ENCODE results near the gene TFEB.
"Not testable (repeated sequence)": the region's sequence is repeated elsewhere in the genome, so short reads cannot be mapped to it uniquely, and the experiment has no call there.

TFEB gene

GRCh38 chr6:41766043-41766664 lies 30.7 kb upstream of the TFEB start:
- not testable (repeated sequence) for DNase-seq (ENCODE audit: low read depth in 3 of 3)

- DNase-seq (ENCODE audit: low read depth in 3 of 3): no peak
Observed at GRCh38 chr6:41763470-41763869, 28.1 kb upstream of the TFEB start.

- DNase-seq (ENCODE audit: low read depth in 3 of 3): no peak
Observed at GRCh38 chr6:41759905-41760579, 24.6 kb upstream of the TFEB start.

- DNase-seq (ENCODE audit: low read depth in 3 of 3): no peak
Observed at GRCh38 chr6:41759106-41759904, 23.9 kb upstream of the TFEB start.

GRCh38 chr6:41758641-41759035 lies 23.2 kb upstream of the TFEB start:
- DNase-seq (ENCODE audit: low read depth in 3 of 3): no peak

- no peak for DNase-seq (ENCODE audit: low read depth in 3 of 3)
Observed at GRCh38 chr6:41757931-41758640, 22.7 kb upstream of the TFEB start.

- DNase-seq (ENCODE audit: low read depth in 3 of 3): no peak
Observed at GRCh38 chr6:41757271-41757670, 21.9 kb upstream of the TFEB start.

GRCh38 chr6:41756354-41756753 lies 20.9 kb upstream of the TFEB start:
- DNase-seq (ENCODE audit: low read depth in 3 of 3): no peak

- DNase-seq (ENCODE audit: low read depth in 3 of 3): no peak
Observed at GRCh38 chr6:41755895-41756294, 20.5 kb upstream of the TFEB start.

GRCh38 chr6:41750374-41750773 lies 15.0 kb upstream of the TFEB start:
- DNase-seq (ENCODE audit: low read depth in 3 of 3): no peak

- DNase-seq (ENCODE audit: low read depth in 3 of 3): no peak
Observed at GRCh38 chr6:41748542-41748941, 13.1 kb upstream of the TFEB start.

- DNase-seq (ENCODE audit: low read depth in 3 of 3): no peak
Observed at GRCh38 chr6:41748102-41748477, 12.7 kb upstream of the TFEB start.

GRCh38 chr6:41747256-41748101 lies 12.1 kb upstream of the TFEB start, which contains the start of gene PGC:
Gene PGC, minus strand, starts transcription at chr6:41747397. Its CDS starts 63 bp downstream, at chr6:41747334.
- DNase-seq (ENCODE audit: low read depth in 3 of 3): no peak

GRCh38 chr6:41746107-41746506 lies 10.7 kb upstream of the TFEB start:
- DNase-seq (ENCODE audit: low read depth in 3 of 3): no peak

GRCh38 chr6:41744236-41744787 lies 8.9 kb upstream of the TFEB start:
- no peak for DNase-seq (ENCODE audit: low read depth in 3 of 3)

- no peak for DNase-seq (ENCODE audit: low read depth in 3 of 3)
Observed at GRCh38 chr6:41743406-41744235, 8.2 kb upstream of the TFEB start.

GRCh38 chr6:41741625-41742490 lies 6.5 kb upstream of the TFEB start:
- no peak for DNase-seq (ENCODE audit: low read depth in 3 of 3)

- DNase-seq (ENCODE audit: low read depth in 3 of 3): no peak
Observed at GRCh38 chr6:41740366-41741162, 5.2 kb upstream of the TFEB start.

Data from stimulated activated CD4-positive, alpha-beta T cell treated with anti-CD3 and anti-CD28 coated beads, TNF-alpha, amount 100 ng/mL, for 24 hours (primary cell).